NCI-H2227 treated with DMSO at 0.1 percent for 48 hours (cell line): ENCODE measurements around the gene ST3GAL5.
"Not testable (repeated sequence)": the region's sequence is repeated elsewhere in the genome, so short reads cannot be mapped to it uniquely, and the experiment has no call there.

Source experiments
- DNase-seq: peaks from one replicate; lab custom pipeline; 2025; lab: John Stamatoyannopoulos, UW

Gene ST3GAL5

DNA sequence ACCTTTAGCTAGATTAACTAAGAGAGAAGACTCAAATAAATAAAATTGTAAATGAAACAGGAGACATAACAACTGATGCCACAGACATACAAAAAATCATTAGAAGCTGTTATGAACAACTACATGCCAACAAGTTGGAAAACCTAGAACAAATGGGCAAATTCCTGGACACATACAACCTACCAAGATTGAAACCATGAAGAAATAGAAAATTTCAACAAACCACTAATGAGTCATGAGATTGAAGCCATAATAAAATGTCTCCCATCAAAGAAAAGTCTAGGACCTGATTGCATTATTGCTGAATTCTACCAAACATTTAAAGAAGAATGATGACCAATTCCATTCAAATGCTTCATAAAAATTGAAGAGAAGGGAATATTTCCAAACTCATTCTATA is 54.3 kb downstream of the ST3GAL5 start:
- no peak for DNase-seq

- no peak for DNase-seq
These were observed 57.1 kb downstream of the ST3GAL5 start for GRCh38 chr2:85831735-85832134.

DNA sequence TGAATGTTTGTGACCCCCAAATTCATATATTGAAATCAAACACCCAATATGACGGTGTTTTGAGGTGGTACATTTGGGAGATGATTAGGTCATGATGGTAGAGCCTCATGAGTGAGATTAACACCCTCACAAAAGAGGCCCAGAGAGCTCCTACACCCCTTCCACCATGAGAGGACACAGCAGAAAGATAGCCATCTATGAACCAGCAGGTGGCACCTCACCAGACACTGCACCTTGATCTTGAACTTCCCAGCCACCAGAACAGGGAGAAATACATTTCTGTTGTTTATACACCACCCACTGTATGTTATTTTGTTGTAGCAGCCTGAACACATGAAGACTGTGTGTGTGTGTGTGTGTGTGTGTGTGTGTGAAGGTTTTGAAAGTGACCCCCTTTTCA is 58.1 kb downstream of the ST3GAL5 start:
- DNase-seq = no peak

GRCh38 chr2:85829394-85829793 is 59.4 kb downstream of the ST3GAL5 start:
- DNase-seq = not testable (repeated sequence)

DNA sequence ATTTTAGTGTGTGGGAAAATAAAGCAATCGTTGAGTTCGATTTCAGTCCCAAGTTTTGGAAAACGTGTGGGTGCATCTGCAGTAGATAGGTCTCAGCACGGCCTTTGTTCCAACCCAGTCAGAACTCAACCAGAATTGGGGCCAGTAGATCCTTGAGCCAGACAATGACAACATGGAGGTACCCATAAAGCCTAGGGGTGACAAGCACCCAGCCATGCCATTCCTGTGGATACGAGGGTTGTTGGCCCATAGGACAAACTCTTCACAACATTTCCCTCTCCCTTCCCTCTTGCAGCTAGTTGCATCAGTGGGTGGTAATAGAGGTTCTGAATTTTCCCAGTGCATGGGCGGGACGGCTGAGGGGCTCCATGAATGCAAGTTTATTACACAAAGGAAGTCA is 60.1 kb downstream of the ST3GAL5 start:
- no peak for DNase-seq

DNA sequence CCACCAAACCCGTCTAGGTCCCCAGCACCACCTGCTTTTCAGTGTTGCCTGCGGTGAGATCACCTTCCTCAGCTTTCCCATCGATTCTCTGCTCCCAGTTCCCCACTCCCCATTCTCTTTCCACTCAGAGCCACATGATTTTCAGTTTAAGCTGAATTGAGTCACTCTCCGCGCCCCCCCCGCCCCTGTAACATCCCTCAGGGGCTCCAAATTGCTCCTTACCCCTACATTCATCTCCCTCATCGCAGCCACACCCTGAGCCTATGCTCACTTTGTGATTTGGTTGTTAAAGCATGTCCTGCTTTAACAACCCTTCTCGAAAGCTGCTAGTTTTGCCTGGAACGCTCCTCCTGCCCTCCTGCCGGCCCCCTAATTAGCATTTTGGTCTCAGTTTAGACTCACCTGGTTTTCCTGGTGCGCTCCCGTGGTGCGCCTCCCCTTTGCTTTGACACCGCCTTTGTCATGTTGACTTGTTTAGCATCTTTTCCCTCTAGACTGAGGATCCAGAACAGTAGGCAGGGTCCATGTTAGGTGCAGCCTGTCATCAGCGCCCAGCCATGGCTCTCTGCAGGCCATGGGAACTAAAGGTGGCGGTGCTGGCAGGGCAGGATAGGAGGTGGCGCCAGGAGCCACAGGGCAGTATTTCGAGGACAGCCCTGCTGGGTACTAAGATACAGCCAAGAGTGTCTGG is 60.8 kb downstream of the ST3GAL5 start:
- no peak for DNase-seq

- peak; percentile 32 for DNase-seq
These were observed 61.6 kb downstream of the ST3GAL5 start for GRCh38 chr2:85826990-85827878.

- DNase-seq = no peak
These were observed 64.8 kb downstream of the ST3GAL5 start for GRCh38 chr2:85823951-85824350.

DNA sequence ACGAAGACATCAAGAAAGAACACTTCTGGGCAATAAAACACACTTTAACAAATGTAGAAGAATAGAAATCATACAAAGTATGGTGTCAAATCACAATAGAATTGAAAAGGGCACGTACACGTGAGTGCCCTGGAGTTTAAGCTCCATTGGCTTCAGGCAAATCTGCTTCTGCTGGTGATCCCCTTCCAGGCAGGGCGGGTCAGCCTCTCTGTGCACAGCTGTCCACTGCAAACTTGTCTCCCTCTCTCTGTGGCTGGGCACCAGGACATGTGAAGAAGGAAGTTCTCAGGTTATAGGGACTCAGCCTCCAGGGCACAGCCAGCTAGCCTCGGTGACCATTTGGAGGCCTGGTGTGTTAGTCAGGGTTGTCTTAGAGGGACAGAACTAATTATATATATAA is 66.0 kb downstream of the ST3GAL5 start:
- DNase-seq = no peak

GRCh38 chr2:85819811-85820510 is 68.8 kb downstream of the ST3GAL5 start:
- DNase-seq = no peak

- no peak for DNase-seq
These were observed 73.8 kb downstream of the ST3GAL5 start for GRCh38 chr2:85814802-85815550.

- DNase-seq = peak; percentile 74
These were observed 74.6 kb downstream of the ST3GAL5 start for GRCh38 chr2:85813982-85814801.

GRCh38 chr2:85813211-85813981 is 75.4 kb downstream of the ST3GAL5 start:
- no peak for DNase-seq

GRCh38 chr2:85812094-85812735 is 76.6 kb downstream of the ST3GAL5 start:
- DNase-seq = no peak

DNA sequence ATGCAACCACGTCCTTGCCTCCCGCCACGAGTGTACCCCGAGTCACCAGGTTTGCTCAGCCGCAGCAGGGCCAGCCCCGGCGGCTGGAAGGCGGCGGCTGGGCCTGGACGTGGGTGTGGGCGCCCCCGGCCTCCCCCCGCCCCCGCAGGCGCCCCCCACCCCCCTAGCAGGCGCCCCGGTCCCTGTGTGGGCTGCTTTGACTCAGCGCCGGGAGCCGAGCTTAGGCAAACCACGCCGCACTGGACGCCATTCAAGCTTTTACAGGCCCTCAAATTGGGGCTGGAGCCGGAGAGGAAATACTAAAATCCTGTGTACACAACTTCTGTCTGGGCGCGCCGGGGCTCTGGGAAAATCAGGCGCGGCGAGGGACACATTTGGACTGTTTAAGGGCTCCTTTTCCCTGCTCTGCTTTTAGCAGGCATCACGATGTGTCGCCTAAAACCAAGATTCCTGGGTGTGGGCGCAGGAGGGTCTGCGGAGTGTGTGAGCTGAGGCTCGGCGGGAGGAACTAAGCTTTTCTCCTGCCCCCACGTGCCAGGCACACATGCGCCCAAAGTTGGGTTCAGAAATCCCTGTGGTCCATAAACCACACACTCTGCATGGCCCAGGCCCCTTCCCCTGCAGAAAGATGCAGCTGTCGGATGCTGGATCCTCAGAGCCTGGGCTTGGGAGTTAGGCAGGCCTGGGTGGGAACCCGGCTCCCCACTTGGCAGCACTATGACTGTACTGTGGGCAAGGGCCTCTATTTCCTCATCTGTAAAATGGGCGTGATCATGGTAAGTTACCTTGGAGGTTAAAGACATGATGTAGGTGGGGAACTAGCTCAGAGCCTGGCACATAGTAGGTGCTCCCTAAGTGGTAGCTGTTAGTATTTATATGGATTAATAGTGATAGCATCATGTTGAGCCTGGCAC is 77.4 kb downstream of the ST3GAL5 start:
- no peak for DNase-seq

- no peak for DNase-seq
These were observed 78.2 kb downstream of the ST3GAL5 start for GRCh38 chr2:85810371-85811179.

DNA sequence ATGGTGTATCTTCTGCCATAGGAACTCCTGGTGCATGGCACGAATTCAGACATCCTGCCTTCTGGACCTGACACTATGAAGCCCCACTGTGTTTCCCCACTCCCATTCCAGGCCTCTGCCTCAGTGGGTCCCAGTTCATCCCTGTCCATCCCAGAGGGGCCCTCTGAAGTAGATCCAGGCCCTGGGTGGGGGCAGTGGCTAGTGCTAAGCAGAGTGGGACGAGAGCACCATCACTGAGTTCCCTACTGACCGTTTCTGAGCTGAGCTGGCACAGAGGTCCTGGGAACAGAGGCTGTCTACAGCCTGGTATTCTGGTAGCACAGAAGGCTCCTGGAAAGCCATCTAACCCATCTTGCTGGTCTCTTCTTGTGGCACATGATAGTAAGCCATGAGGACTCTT is 81.0 kb downstream of the ST3GAL5 start:
- DNase-seq = no peak
